ENCODE results near the gene PDLIM7. TPM values are rescaled to one million over a fixed set of nuclear protein-coding genes. Genes with fewer than 3 reads are reported as not detected.

PDLIM7 gene
- total RNA-seq, 2 donors from 2014 or later: 44.6 to 47.5 TPM

DNA sequence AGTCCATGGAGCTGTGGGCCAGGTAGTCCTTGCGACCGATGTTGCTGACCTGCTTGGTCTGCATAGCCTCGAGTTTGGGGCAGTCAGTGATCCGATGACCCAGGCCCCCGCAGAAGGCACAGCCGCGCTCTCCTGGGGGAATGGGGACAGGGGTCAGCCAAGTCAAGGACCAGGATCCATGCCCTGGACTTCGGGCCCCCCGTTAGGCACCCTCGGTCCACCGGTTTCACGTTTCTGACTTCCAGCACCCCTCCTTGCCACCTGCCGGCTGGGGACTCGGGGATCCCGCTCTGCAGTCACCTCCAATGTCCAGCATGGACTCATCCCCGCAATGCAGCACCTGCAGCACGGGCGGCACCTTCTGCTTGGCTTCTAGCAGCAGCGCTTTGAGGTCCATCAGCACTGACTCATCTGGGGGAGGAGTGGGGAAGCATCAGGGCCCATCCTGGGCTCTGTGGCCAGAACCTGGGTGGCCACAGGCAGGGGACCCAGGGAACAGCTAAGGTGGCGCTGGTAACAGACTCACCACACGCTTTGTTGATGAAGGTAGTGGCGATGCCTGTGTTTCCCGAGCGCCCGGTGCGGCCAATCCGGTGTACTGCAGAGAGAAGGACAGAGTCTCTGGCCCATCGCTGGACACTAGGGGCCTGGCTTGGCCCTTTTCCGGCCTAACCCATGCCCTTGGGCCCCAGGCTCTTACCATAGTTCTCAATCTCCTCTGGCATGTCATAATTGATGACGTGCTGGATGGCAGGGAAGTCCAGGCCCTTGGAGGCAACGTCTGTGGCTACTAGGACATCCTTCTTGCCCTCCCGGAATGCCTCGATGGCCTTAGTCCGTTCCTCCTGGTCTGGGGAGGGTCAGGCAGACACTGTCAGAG is 14.6 kb upstream of the PDLIM7 start:
- ATAC-seq: no peak
- Mint-ChIP-seq H3K27ac (no peak overlapping the region), H3K36me3 (peaks cover 26 to 46% of the 10 kb centered on the region in 2 donors), H3K9me3 (no peaks in the 10 kb centered on the region)
- no peak for DNase-seq (ENCODE audit: low spot score in 2 of 2)

DNA sequence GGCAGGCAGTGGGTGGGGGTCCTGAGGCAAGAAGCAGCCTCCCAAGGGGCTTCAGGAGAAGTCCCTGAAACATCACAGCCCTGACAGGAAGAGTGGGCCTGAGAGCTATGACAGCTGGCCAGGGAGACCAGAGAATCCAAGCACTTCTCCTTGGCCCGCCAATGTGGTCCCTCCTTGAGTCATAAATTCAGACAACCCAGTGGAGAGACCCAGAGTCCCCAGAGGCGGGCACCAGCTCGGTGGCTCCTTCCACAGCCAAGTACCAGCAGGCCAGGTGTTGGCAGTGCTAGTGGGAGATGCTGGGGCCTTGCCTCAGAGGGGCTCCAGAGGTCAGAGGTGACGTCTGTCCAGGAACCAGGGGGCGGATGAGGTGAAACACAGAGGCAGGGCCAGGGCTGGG is 13.8 kb upstream of the PDLIM7 start:
- peaks cover 17 to 37% of the 10 kb centered on the region in 2 donors for H3K36me3 Mint-ChIP-seq

GRCh38 chr5:177510567-177511053 is 13.2 kb upstream of the PDLIM7 start:
- no peak for ATAC-seq
- Mint-ChIP-seq H3K9me3 (no peaks in the 10 kb centered on the region), H3K36me3 (peaks cover 12 to 31% of the 10 kb centered on the region in 2 donors), H3K27ac (no peak overlapping the region)
- no peak for DNase-seq (ENCODE audit: low spot score in 2 of 2)

More for the DNA sequence above, 13.8 kb upstream of the PDLIM7 start:
- peak overlapping the region in 1 of 2 donors; percentile 93 for H3K27ac Mint-ChIP-seq
- no peaks in the 10 kb centered on the region for H3K9me3 Mint-ChIP-seq
- no peak for ATAC-seq
- DNase-seq (ENCODE audit: low spot score in 2 of 2): no peak

DNA sequence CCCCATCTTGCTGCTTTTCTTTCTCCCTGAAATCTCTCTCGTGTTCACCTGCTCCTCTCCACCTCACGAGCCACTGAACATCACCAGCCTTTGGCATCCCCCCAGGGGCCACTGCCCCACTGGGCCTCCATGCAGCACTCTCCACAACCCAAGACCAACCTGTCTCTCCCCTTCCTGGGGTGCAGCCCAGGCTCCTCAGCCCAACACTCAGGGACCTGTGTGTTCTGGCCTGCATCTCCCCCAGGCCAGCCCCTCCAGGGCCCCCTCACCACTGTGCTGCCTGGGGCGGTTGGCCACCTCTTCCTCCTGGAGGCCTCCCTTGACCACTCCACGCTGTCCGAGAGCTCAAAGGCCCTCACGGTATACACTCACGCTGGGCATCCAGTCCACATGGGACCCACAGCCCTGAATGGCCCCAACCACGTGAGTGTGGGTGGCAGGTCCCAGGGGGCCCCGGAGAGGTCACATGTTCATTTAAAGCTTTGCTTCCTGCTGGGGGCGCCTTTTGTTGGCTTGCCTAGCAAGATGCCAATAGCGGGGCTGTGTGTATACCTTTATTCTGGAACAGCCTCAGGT is 12.7 kb upstream of the PDLIM7 start:
- H3K36me3 Mint-ChIP-seq: peaks cover 6 to 26% of the 10 kb centered on the region in 2 donors
- peak overlapping the region in 1 of 2 donors; percentile 75 for H3K27ac Mint-ChIP-seq
- DNase-seq (ENCODE audit: low spot score in 2 of 2): no peak
- H3K9me3 Mint-ChIP-seq: no peaks in the 10 kb centered on the region
- ATAC-seq: peak; percentile 9 to 13

DNA sequence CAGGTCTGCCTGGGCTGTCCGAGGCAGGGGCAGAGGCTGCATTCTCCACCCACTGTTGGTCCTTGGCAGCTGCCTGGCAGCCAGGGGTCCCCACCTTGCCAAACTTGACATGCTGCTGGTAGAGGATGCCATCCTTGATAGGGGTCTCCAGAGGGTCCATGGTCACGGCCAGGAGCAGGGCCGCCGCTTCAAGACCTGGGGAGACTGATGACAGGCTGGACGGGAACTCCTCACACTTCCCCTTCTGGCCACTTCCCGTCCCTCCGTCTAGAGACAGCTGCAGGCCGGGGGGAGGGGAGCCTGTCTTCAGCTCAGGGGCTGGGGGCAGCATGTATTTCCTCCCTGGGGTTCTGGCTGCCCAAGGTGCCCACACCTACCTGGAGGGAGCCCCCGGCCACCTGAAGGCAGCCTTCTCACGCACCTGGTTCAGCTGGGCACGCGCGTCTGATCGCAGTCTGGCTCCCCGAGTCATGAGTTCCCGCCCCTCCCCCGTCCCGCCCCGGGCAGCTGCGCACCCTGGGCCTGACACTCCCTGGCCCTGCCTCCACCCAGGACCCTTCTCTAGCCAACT is 12.1 kb upstream of the PDLIM7 start, which contains the start of gene DOK3:
Gene DOK3 (minus strand): TSS at position 446 of the 571 bp plus-strand sequence. CDS start 286 bp downstream, at position 160.
- H3K27ac Mint-ChIP-seq: peak within 1 kb of the TSS; percentile 60 to 75
- peaks cover 5 to 22% of the 10 kb centered on the region in 2 donors for H3K36me3 Mint-ChIP-seq
- no peaks in the 10 kb centered on the region for H3K9me3 Mint-ChIP-seq
- ATAC-seq (peak; percentile 22 to 26), DNase-seq (ENCODE audit: low spot score in 2 of 2) (no peak)

GRCh38 chr5:177508837-177509236 is 11.4 kb upstream of the PDLIM7 start:
- DNase-seq (ENCODE audit: low spot score in 2 of 2) (no peak), ATAC-seq (no peak)
- H3K9me3 Mint-ChIP-seq: no peaks in the 10 kb centered on the region
- H3K27ac Mint-ChIP-seq: peak overlapping the region; percentile 60 to 75
- H3K36me3 Mint-ChIP-seq: peaks cover 5 to 16% of the 10 kb centered on the region in 2 donors

DNA sequence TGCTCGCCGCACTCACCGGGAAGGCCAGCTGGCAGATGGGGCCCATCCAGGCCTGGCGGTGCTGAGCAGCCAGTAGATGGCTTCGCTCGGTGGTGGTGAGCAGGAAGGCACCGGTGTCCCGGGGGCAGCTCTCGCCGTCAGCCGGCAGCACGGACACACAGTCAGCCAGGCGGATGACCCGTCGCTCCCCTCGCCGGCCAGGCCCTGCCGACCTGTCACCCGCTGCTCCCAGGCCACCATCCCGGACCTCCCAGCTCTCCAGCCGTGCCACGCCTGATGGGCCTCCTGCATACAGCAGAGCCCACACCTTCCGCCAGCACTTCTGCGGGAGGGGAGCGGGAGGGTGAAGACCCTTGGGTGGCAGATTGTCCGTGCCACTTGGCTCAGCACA is 10.8 kb upstream of the PDLIM7 start:
- no peak overlapping the region for H3K27ac Mint-ChIP-seq
- DNase-seq (ENCODE audit: low spot score in 2 of 2): no peak
- no peaks in the 10 kb centered on the region for H3K9me3 Mint-ChIP-seq
- ATAC-seq: no peak
- H3K36me3 Mint-ChIP-seq: peaks cover 5 to 13% of the 10 kb centered on the region in 2 donors

- Mint-ChIP-seq H3K36me3 (peaks cover 0 to 8% of the 10 kb centered on the region in 2 donors), H3K9me3 (no peaks in the 10 kb centered on the region), H3K27ac (no peak overlapping the region)
- DNase-seq (ENCODE audit: low spot score in 2 of 2): no peak
- ATAC-seq: no peak
Measured at GRCh38 chr5:177507596-177508220, 10.3 kb upstream of the PDLIM7 start.

- H3K36me3 Mint-ChIP-seq: peaks cover 0 to 7% of the 10 kb centered on the region in 2 donors
- no peaks in the 10 kb centered on the region for H3K9me3 Mint-ChIP-seq
- ATAC-seq: no peak
- peak overlapping the region in 1 of 2 donors; percentile 88 for H3K27ac Mint-ChIP-seq
- DNase-seq (ENCODE audit: low spot score in 2 of 2): no peak
Measured at GRCh38 chr5:177507165-177507564, 9.8 kb upstream of the PDLIM7 start.

DNA sequence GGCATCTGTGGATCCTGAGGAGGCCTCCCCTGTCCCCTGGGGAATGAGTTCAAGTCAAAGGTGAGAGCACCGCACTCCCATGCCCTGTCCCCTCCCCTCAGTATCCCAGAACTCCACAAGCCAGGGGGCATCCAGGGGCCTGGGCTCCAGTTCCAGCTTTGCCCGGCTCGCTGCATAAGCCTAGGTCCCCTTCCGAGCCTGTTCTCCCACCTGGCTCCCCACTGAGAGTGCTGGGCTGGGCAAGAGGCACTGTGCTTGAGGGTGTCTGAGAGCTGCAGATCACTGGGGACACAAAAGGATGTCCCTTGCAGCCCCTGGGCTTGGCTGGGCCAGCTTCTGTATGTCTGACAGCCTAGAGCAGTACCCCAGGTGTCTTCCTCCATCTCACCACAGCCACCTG is 7.7 kb upstream of the PDLIM7 start:
- no peak for ATAC-seq
- Mint-ChIP-seq H3K9me3 (no peaks in the 10 kb centered on the region), H3K36me3 (no peaks in the 10 kb centered on the region), H3K27ac (no peak overlapping the region)
- no peak for DNase-seq (ENCODE audit: low spot score in 2 of 2)

DNA sequence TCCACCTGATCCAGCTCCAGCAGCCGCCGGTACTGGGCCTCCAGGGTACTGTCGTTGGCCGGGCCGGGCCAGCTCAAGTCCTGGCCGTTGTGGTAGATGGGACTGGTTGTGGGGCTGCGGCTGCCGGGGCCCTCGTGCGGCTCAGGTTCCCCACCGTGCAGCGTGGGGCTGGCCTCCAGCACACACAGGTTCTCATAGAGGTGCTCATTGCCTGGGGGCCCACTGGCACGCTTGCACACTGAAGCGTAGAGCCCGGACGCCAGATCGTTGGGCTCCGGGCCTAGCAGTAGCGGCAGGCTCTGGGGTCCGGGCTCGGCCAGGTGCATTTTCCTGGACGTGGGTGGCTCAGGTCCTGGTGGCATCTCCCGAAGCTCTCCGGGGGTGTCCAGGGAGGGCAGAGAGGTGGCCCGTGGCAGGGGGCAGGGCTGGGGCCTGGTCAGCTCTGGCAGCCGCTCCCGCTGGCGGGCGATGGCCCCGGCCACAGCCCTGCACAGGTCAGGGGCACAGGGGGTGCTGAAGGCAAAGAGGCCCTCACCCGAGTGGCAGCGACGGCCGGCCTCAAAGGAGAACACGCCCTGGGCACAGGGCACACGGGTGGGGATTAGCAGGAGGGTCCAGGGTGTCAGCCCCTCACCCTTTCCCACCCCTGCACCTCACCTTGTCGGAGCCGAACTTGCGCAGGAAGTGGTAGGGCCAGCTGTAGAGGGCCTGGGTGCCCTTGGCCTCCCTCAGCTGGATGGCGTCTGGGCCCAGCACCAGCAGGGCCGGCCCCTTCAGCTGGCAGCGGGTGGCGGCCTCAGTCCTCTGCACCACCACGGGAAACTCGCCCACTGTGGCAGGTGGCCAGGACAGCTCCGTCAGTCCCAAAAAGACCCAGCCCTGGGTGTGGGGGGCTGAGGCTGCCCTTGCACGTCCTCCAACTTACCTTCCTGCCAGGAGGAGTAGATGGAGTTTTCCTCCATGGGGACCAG is 7.0 kb upstream of the PDLIM7 start:
- Mint-ChIP-seq H3K9me3 (no peaks in the 10 kb centered on the region), H3K36me3 (no peaks in the 10 kb centered on the region), H3K27ac (no peak overlapping the region)
- ATAC-seq (no peak), DNase-seq (ENCODE audit: low spot score in 2 of 2) (no peak)

DNA sequence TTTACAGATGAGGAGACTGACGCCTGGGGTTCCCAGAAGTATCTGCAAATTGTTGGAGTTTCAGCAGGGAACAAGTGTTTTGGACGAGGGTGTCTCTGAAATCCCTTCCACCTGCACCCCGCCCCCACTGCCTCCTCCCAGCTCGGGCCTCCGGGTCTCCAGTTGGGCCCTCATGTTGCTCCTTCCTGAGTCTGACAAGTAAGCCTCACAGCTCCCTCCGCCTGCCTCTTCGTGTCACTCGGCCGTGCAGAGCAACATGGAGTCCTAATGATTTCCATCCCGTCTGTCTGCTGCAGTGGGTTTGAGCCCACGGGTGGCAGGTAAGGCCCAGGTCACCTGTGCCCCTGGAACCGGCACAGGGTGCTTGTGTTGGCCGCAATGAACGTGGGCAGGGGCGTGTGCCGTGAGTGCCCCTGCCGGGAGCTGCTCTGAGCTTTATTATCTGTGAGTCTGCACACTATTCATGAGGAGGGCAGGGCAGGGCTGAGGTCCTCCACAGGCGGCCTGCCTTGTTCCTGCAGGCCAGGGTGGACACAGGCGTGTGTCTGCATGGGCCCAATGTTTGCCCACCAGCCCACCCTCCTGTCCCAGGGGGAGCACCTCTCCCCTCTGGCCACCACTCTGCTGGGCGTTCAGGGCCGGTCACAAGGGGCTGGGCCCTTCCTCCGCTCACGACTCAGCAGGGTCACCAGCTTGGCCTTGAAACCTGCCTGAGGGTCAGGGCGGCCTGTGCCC is 6.1 kb upstream of the PDLIM7 start:
- no peaks in the 10 kb centered on the region for H3K9me3 Mint-ChIP-seq
- no peaks in the 10 kb centered on the region for H3K36me3 Mint-ChIP-seq
- H3K27ac Mint-ChIP-seq: no peak overlapping the region
- no peak for DNase-seq (ENCODE audit: low spot score in 2 of 2)
- no peak for ATAC-seq

GRCh38 chr5:177502886-177503285 is 5.5 kb upstream of the PDLIM7 start:
- DNase-seq (ENCODE audit: low spot score in 2 of 2): no peak

DNA sequence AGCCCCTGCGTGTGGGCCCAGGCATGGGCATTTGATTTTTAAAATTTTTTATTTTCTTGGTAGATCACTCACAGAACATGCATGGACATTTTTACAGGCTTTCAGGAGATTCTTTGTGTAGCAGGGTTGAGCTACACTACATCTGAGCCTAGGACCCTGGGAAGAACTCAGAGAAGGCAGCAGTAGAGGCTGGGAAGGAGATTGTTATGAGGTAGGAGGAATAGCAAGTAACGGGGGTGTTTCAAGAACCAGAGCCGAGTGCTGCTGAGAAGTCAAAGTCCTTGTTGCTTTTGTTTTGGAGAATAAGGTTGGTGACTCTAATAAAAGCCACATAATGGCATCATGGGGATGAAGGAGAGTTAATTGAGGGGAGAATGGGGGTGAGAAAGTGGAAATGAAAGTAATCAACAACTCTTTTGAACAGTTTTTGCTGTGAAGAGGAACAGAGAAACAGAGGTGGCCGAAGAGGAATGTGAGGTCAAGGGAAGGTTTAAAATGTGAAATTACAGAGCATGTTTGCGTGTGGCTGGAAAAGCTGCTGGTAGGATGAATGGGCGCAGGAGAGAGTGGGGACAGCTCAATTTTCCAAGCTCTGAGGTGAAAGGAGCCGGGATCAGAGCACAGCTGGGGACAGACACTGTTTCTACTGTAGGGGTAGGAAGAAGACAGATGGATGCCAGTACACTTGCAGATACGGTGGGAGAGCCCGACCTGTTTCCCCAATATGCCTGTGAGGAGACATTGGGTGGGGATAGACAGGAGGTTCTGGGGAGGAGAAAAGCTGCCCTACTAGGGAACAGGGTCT is 4.7 kb upstream of the PDLIM7 start:
- Mint-ChIP-seq H3K27ac (no peak overlapping the region), H3K9me3 (no peaks in the 10 kb centered on the region), H3K36me3 (no peaks in the 10 kb centered on the region)
- ATAC-seq (no peak), DNase-seq (ENCODE audit: low spot score in 2 of 2) (no peak)

More at GRCh38 chr5:177502886-177503285, 5.5 kb upstream of the PDLIM7 start:
- no peaks in the 10 kb centered on the region for H3K9me3 Mint-ChIP-seq
- no peaks in the 10 kb centered on the region for H3K36me3 Mint-ChIP-seq
- H3K27ac Mint-ChIP-seq: no peak overlapping the region
- ATAC-seq: no peak

Measured in activated naive CD4-positive, alpha-beta T cell treated with anti-CD3 and anti-CD28 coated beads, Interleukin-2, amount 50 U/mL, for 72 hours (primary cell).